Glutamatergic neuron (in vitro differentiated cells): ENCODE results near the gene LYPD4. TPM values are rescaled to one million over a fixed set of nuclear protein-coding genes. Genes with fewer than 3 reads are reported as not detected.
A peak's percentile ranks its signal among the peaks of the same experiment; 100 is the strongest.

ENCODE experiments used
- DNase-seq: peaks from one replicate; pipeline ENCODE4 v3.0.0; 2022
- H3K27ac Mint-ChIP-seq: one replicate; pipeline ENCODE4 v1.8.0; 2020; ENCODE audit warnings: mild to moderate bottlenecking, mixed read lengths, inconsistent platforms; ENCODE audit not compliant: unreplicated experiment
- H3K27me3 Mint-ChIP-seq: one replicate; pipeline ENCODE4 v1.8.0; 2020; ENCODE audit warnings: mild to moderate bottlenecking, moderate library complexity, mixed read lengths, inconsistent platforms; ENCODE audit not compliant: unreplicated experiment
- H3K36me3 Mint-ChIP-seq: one replicate; pipeline ENCODE4 v1.8.0; 2020; ENCODE audit warnings: mild to moderate bottlenecking, mixed read lengths, inconsistent platforms; ENCODE audit not compliant: unreplicated experiment
- H3K4me1 Mint-ChIP-seq: one replicate; pipeline ENCODE4 v1.8.0; 2020; ENCODE audit warnings: mild to moderate bottlenecking, low read depth, mixed read lengths, inconsistent platforms; ENCODE audit not compliant: unreplicated experiment
- H3K4me3 Mint-ChIP-seq: one replicate; pipeline ENCODE4 v1.8.0; 2020; ENCODE audit warnings: mild to moderate bottlenecking, mixed read lengths, inconsistent platforms; ENCODE audit not compliant: unreplicated experiment
- H3K9me3 Mint-ChIP-seq: one replicate; pipeline ENCODE4 v1.8.0; 2020; ENCODE audit warnings: mild to moderate bottlenecking, moderate library complexity, mixed read lengths, inconsistent platforms; ENCODE audit not compliant: unreplicated experiment
- total RNA-seq: library from RNA; stranded (reverse); fragmentation: NEBNext Ultra II Directional; extraction: Animal tissue kit (Norgen Biotek cat#: 25700); gene quantifications from one replicate; pipeline ENCODE4 v1.2.1, GENCODE V29; 2021; ENCODE audit not compliant: unreplicated experiment
- TF ChIP-seq, protein P1 (sequence below): fragments of 200-600 bp; sonication (generic); IDR thresholded peaks from one replicate; pipeline ENCODE4 v1.5.0; 2021; ENCODE audit not compliant: partially characterized antibody, unreplicated experiment

LYPD4 gene
- total RNA-seq, 1 donor from 2014 or later: not detected

DNA sequence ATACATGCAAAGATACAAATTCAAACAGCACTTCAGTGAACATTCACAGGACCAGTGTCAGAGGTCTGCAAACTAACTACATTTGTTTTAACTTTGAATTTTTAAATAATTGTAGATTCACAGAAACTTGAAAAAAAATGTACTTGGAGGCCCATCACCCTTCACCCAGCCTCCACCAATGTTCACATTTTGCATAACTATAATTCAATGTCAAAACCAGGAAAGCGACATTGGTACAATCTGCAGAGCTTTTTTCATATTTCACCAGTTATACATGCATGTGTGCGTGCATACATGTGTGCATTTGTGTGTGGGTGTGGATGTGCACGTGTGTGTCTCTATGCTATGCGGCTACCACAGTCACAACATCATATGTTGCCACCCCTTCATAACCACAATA is 29.2 kb downstream of the LYPD4 start:
- peaks cover 6% of the 10 kb centered on the region for H3K27me3 Mint-ChIP-seq
- TF ChIP-seq, protein P1, sequence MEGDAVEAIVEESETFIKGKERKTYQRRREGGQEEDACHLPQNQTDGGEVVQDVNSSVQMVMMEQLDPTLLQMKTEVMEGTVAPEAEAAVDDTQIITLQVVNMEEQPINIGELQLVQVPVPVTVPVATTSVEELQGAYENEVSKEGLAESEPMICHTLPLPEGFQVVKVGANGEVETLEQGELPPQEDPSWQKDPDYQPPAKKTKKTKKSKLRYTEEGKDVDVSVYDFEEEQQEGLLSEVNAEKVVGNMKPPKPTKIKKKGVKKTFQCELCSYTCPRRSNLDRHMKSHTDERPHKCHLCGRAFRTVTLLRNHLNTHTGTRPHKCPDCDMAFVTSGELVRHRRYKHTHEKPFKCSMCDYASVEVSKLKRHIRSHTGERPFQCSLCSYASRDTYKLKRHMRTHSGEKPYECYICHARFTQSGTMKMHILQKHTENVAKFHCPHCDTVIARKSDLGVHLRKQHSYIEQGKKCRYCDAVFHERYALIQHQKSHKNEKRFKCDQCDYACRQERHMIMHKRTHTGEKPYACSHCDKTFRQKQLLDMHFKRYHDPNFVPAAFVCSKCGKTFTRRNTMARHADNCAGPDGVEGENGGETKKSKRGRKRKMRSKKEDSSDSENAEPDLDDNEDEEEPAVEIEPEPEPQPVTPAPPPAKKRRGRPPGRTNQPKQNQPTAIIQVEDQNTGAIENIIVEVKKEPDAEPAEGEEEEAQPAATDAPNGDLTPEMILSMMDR: no peak
- H3K4me3 Mint-ChIP-seq: no peak overlapping the region
- no peak for DNase-seq
- peaks cover 3% of the 10 kb centered on the region for H3K9me3 Mint-ChIP-seq
- peaks cover 6% of the 10 kb centered on the region for H3K4me1 Mint-ChIP-seq
- H3K27ac Mint-ChIP-seq: no peak overlapping the region
- no peaks in the 10 kb centered on the region for H3K36me3 Mint-ChIP-seq

GRCh38 chr19:41813911-41814310 is 30.6 kb downstream of the LYPD4 start:
- TF ChIP-seq, protein P1: no peak
- H3K36me3 Mint-ChIP-seq: no peaks in the 10 kb centered on the region
- H3K27ac Mint-ChIP-seq: peak overlapping the region; percentile 88
- H3K4me1 Mint-ChIP-seq: peaks cover 6% of the 10 kb centered on the region
- peaks cover 6% of the 10 kb centered on the region for H3K27me3 Mint-ChIP-seq
- DNase-seq: no peak
- H3K9me3 Mint-ChIP-seq: peaks cover 3% of the 10 kb centered on the region
- H3K4me3 Mint-ChIP-seq: peak overlapping the region; percentile 23

DNA sequence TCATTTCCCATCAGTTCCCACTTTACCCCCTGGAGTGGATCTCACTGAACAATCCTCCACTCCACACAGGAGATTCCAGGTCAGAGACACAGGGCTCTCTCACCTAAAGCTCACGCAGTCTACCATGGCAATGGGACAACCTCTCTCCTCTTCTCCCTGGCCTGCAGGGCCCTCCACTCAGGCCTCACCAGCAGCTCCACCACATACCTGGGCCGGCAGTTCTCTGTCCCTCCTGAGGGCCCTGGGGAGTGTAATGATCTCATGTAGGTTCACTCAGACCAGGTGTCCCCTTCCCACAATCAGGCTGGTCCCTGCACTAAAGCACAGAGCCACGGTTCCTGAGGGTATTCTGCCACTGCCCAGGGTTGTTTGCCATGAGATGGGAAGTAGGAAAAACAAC is 32.5 kb downstream of the LYPD4 start:
- Mint-ChIP-seq H3K4me1 (peaks cover 6% of the 10 kb centered on the region), H3K27ac (no peak overlapping the region), H3K27me3 (peaks cover 9% of the 10 kb centered on the region), H3K4me3 (no peak overlapping the region), H3K9me3 (peaks cover 5% of the 10 kb centered on the region), H3K36me3 (no peaks in the 10 kb centered on the region)
- TF ChIP-seq, protein P1: no peak
- DNase-seq: no peak

- Mint-ChIP-seq H3K9me3 (peaks cover 5% of the 10 kb centered on the region), H3K27me3 (peaks cover 9% of the 10 kb centered on the region)
Observed at GRCh38 chr19:41811036-41811435, 33.4 kb downstream of the LYPD4 start.

DNA sequence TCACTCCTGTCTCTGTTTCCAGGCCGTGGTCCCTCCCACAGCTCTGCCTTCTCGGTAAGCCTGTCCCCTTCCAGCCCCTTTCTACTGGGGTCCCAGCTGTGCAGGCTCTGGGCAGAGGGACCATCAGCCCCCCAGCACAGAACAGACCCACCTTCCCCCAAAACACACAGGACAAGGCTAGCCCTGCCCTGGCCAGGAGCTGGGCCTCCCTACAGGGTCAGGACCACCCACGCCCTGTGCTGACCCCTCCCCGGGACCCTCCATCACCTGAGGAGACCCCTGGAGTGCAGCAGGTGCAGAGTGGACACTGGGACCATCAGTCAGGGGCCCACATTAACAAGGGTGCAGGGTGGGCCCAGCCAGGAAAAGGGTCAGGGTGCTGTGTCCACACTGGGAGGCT is 34.2 kb downstream of the LYPD4 start:
- TF ChIP-seq, protein P1: no peak
- peaks cover 9% of the 10 kb centered on the region for H3K27me3 Mint-ChIP-seq
- H3K36me3 Mint-ChIP-seq: no peaks in the 10 kb centered on the region
- DNase-seq: no peak
- no peak overlapping the region for H3K27ac Mint-ChIP-seq
- H3K4me3 Mint-ChIP-seq: no peak overlapping the region
- peaks cover 5% of the 10 kb centered on the region for H3K9me3 Mint-ChIP-seq
- H3K4me1 Mint-ChIP-seq: peaks cover 6% of the 10 kb centered on the region

More at GRCh38 chr19:41811036-41811435, 33.4 kb downstream of the LYPD4 start:
- Mint-ChIP-seq H3K4me3 (no peak overlapping the region), H3K27ac (no peak overlapping the region), H3K36me3 (no peaks in the 10 kb centered on the region), H3K4me1 (peaks cover 6% of the 10 kb centered on the region)
- TF ChIP-seq, protein P1: no peak
- no peak for DNase-seq
